Transverse colon (tissue), 4 donors: Measurements from ENCODE around the gene CCDC89. TPM values are rescaled to one million over a fixed set of nuclear protein-coding genes. Genes with fewer than 3 reads are reported as not detected.
"Not testable (repeated sequence)": the region's sequence is repeated elsewhere in the genome, so short reads cannot be mapped to it uniquely, and the experiment has no call there.

ENCODE experiments used
- DNase-seq: peaks from one replicate; pipeline ENCODE4 v3.0.0-alpha.2; 2019
- H3K27ac ChIP-seq, 4 donors: fragments of 200-600 bp; sonication (generic); 2 replicates each; pipeline ENCODE4 v1.5.1; 2016 to 2018; ENCODE audit warnings: inconsistent platforms in 4 of 4
- H3K27me3 ChIP-seq: fragments of 200-600 bp; sonication (generic); 2 replicates; pipeline ENCODE4 v1.5.1; 2017; ENCODE audit warnings: inconsistent platforms
- H3K36me3 ChIP-seq, 4 donors: fragments of 200-600 bp; sonication (generic); 2 replicates each; pipeline ENCODE4 v1.5.1; 2017 to 2019; ENCODE audit warnings: inconsistent platforms in 4 of 4
- H3K4me1 ChIP-seq, 4 donors: fragments of 200-600 bp; sonication (generic); 2 replicates each; pipeline ENCODE4 v1.5.1; 2017 to 2020; ENCODE audit warnings: inconsistent platforms in 4 of 4
- H3K4me3 ChIP-seq, 4 donors: fragments of 200-600 bp; sonication (generic); 1 replicate in 1 of 4; 2 replicates in 3 of 4; pipeline versions ENCODE4 v1.5.1 to v1.6.1; 2017 to 2019; ENCODE audit warnings: inconsistent platforms in 4 of 4
- H3K9me3 ChIP-seq, 2 donors: fragments of 200-600 bp; sonication (generic); 2 replicates each; pipeline ENCODE4 v1.5.1; 2017 to 2019; ENCODE audit warnings: inconsistent platforms in 2 of 2
- EP300 ChIP-seq: sonication (generic); formaldehyde crosslinking; IDR thresholded peaks from one replicate; pipeline ENCODE4 v1.6.1; 2017; ENCODE audit warnings: antibody characterized with exemption, low read depth
- POLR2A ChIP-seq: fragments of 450-650 bp; IDR thresholded peaks from one replicate; pipeline ENCODE4 v1.6.1; 2016; ENCODE audit warnings: antibody characterized with exemption, mild to moderate bottlenecking, moderate library complexity
- POLR2AphosphoS5 ChIP-seq, 3 donors: sonication (generic); formaldehyde crosslinking; IDR thresholded peaks; one replicate each; pipeline ENCODE4 v1.6.1; 2016; ENCODE audit warnings: antibody characterized with exemption in 3 of 3
- WGBS, 2 donors: methylation state at CpG; one replicate each; pipeline ENCODE4 v1.1.5; 2018; ENCODE audit warnings: low coverage in 1 of 2; 5-methylcytosine and 5-hydroxymethylcytosine counted together
- in situ Hi-C, 4 donors: fragments of 200-750 bp; cut with MboI; loops; one replicate each; pipeline versions ENCODE4 v1.15.0 to v1.15.1; 2017; ENCODE audit warnings: low sequenced_read_pairs in 3 of 4, low pct_ligation_motif_present in 1 of 4, low pct_unique_long_range_greater_than_20kb in 1 of 4
- intact Hi-C: fragments of 100-400 bp; cut with DNase I; formaldehyde crosslinking; loops from one replicate; pipeline ENCODE4 v1.15.1; 2023; ENCODE audit warnings: low total_unique reads
- total RNA-seq, 4 donors: library from RNA; depleted of rRNA; stranded (reverse); fragments of >200 nt; gene quantifications; one replicate each; pipeline ENCODE4 v1.1.0, GENCODE V29; 2016
- TF ChIP-seq, protein P1 (sequence below), 5 experiments: fragments of 200-600 bp in 3 of 5; fragments of 450-650 bp in 2 of 5; sonication (generic) in 3 of 5; IDR thresholded peaks; 1 replicate in 2 of 5; 2 replicates in 3 of 5; pipeline ENCODE4 v1.5.1; 2016 to 2017; ENCODE audit warnings: antibody characterized with exemption in 5 of 5, inconsistent platforms in 3 of 5, mild to moderate bottlenecking in 2 of 5, moderate library complexity in 1 of 5

The CCDC89 gene
- total RNA-seq, 4 donors from 2014 or later = 1.00 to 9.6 (median 7.2) TPM

DNA sequence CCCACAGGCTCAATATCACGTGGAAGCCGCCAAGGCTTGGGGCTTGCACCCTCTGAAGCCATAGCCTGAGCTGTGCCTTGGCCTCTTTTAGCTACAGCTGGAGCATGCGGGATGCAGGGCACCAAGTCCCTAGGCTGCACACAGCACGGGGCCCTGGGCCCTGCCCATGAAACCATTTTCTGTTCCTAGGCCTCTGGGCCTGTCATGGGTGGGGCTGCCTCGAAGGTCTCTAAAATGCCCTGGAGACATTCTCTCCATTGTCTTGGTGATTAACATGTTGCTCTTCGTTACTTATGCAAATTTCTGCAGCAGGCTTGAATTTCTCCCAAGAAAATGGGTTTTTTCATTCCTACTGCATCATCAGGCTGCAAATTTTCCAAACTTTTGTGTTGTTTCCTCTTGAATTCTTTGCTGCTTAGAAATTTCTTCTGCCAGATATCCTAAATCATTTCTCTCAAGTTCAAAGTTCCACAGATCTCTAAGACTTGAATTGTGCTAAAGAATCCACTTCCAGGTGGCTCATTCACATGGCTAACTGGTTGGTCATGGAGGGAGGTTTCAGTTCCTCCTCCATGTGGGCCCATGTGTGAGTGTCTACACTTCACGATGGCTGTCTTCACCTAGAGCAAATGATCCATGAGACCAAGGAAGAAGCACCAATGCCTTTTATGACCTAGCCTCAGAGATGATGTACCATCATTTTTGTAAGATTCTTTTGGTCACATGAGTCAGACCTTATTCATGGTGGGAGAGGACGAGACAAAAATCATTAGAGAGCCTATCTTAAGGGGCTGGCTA lies 13.7 kb downstream of the CCDC89 start:
- in situ Hi-C loops = loop anchor here in 1 of 4 donors (25.0 kb wide), 1 partner anchor 565 kb away; the partner anchor contains the start of gene EED
- WGBS, 2 donors = 79 to 86% methylated on average over 2 to 8 of the region's 8 CpGs
- intact Hi-C loops = no loop called here
- no peaks in the 10 kb centered on the region for H3K36me3 ChIP-seq
- DNase-seq = no peak
- no peaks in the 10 kb centered on the region for H3K4me1 ChIP-seq
- H3K4me3 ChIP-seq = no peak overlapping the region
- H3K27ac ChIP-seq = no peak overlapping the region
- no peaks in the 10 kb centered on the region for H3K9me3 ChIP-seq
- TF ChIP-seq POLR2AphosphoS5 (IDR thresholded peaks at IDR 0.05) = no peak
- TF ChIP-seq POLR2A = no peak
- TF ChIP-seq, protein P1, sequence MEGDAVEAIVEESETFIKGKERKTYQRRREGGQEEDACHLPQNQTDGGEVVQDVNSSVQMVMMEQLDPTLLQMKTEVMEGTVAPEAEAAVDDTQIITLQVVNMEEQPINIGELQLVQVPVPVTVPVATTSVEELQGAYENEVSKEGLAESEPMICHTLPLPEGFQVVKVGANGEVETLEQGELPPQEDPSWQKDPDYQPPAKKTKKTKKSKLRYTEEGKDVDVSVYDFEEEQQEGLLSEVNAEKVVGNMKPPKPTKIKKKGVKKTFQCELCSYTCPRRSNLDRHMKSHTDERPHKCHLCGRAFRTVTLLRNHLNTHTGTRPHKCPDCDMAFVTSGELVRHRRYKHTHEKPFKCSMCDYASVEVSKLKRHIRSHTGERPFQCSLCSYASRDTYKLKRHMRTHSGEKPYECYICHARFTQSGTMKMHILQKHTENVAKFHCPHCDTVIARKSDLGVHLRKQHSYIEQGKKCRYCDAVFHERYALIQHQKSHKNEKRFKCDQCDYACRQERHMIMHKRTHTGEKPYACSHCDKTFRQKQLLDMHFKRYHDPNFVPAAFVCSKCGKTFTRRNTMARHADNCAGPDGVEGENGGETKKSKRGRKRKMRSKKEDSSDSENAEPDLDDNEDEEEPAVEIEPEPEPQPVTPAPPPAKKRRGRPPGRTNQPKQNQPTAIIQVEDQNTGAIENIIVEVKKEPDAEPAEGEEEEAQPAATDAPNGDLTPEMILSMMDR (IDR thresholded peaks at IDR 0.05) = no peak
- no peak for TF ChIP-seq EP300
- H3K27me3 ChIP-seq = no peaks in the 10 kb centered on the region

DNA sequence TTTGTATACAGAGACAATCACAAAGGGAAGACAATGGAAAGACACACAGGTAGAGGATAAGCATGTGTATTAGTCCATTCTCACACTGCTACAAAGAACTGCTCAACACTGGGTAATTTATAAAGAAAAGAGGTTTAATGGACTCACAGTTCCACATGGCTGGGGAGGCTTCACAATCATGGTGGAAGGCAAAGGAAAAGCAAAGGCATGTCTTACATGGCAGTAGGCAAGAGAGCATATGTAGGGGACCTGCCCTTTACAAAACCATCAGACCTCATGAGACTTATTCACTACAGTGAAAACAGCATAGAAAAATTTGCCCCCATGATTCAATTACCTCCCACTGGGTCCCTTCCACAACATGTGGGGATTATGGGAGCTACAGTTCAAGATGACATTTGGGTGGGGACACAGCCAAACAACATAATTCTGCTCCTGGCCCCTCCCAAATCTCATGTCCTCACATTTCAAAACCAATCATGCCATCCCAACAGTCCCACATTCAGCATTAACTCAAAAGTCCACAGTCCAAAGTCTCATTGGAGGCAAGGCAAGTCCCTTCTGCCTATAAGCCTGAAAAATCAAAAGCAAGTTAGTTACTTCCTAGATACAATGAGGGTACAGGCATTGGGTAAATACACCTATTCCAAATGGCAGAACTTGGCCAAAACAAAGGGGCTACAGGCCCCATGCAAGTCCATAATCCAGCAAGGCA lies 14.9 kb downstream of the CCDC89 start:
- H3K36me3 ChIP-seq, H3K27ac ChIP-seq, H3K9me3 ChIP-seq, H3K4me3 ChIP-seq, H3K27me3 ChIP-seq, intact Hi-C loops, DNase-seq, H3K4me1 ChIP-seq: not testable (repeated sequence)
- in situ Hi-C loops = loop anchor here in 1 of 4 donors (25.0 kb wide), 1 partner anchor 566 kb away; the partner anchor contains the start of gene EED

DNA sequence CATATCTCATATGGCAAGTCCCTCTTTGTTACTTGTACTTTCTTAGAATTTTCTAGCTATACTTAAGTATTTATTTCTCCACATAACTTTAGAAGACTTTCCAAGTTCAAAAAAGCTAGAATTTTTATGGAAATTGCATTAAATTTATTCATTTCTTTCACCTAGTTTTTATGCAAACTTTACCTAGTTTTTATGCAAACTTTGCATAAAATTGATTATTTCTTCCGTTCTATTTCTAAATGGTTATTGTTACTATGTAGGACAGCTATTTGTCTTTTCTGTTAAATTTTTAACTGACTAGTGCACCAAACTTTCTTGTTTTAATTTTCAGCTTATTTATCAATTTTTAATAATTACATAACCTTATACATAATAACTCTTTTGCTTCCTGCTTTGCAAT lies 17.8 kb downstream of the CCDC89 start:
- intact Hi-C loops = no loop called here

DNA sequence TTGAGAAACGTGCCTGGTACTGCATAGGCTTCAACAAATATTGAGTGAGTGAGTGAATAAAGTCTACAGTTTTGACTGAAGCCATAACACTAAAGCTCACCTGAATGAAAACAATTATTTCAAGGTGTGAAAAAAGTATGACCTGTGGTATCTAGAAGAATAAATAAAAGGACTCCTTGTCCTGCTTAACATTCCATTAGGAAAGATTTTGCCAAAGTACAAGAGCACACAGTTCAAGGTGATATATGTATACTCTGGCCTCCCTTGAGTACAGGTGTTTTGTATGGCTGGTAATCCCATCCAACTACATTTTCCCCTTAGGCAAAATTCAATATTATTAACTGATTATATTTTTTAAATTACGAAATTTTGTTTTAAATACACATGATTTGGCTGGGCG lies 19.3 kb downstream of the CCDC89 start:
- in situ Hi-C loops (loop anchor here in 1 of 4 donors (25.0 kb wide), 1 partner anchor 571 kb away; the partner anchor contains the start of gene EED), intact Hi-C loops (no loop called here)
- no peak overlapping the region for H3K27ac ChIP-seq

More for the DNA sequence above, 17.8 kb downstream of the CCDC89 start:
- Histone ChIP-seq H3K4me3 (no peak overlapping the region), H3K4me1 (peaks cover 0 to 11% (median 6%) of the 10 kb centered on the region in 4 donors), H3K27me3 (no peaks in the 10 kb centered on the region), H3K36me3 (no peaks in the 10 kb centered on the region), H3K9me3 (no peaks in the 10 kb centered on the region), H3K27ac (no peak overlapping the region)
- DNase-seq = no peak
- 92 to 100% methylated on average over 1 of the region's 1 CpG for WGBS, 2 donors
- in situ Hi-C loops = loop anchor here in 1 of 4 donors (25.0 kb wide), 1 partner anchor 569 kb away; the partner anchor contains the start of gene EED
- TF ChIP-seq, protein P1 (IDR thresholded peaks at IDR 0.05) = no peak
- TF ChIP-seq POLR2A = no peak
- TF ChIP-seq POLR2AphosphoS5 (IDR thresholded peaks at IDR 0.05) = no peak
- TF ChIP-seq EP300 = no peak

More for the DNA sequence above, 19.3 kb downstream of the CCDC89 start:
- no peak for TF ChIP-seq POLR2A
- TF ChIP-seq EP300 = no peak
- TF ChIP-seq, protein P1 (IDR thresholded peaks at IDR 0.05) = no peak
- no peak for TF ChIP-seq POLR2AphosphoS5 (IDR thresholded peaks at IDR 0.05)
- Histone ChIP-seq H3K4me3 (no peak overlapping the region), H3K9me3 (no peaks in the 10 kb centered on the region), H3K4me1 (peaks cover 6 to 26% (median 19%) of the 10 kb centered on the region in 4 donors), H3K36me3 (no peaks in the 10 kb centered on the region), H3K27me3 (no peaks in the 10 kb centered on the region)
- no peak for DNase-seq
- WGBS, 2 donors = 91 to 93% methylated on average over 3 of the region's 3 CpGs
